ENCODE data around the gene GCGR. TPM values are rescaled to one million over a fixed set of nuclear protein-coding genes. Genes with fewer than 3 reads are reported as not detected.

Gene GCGR
- total RNA-seq, 1 experiment from 2014 or later, result 1.4 TPM

GRCh38 chr17:81822996-81823819 lies 19.3 kb downstream of the GCGR start (continued):
- no peak for TF ChIP-seq FOXP4 (CRISPR knock-in tag; IDR thresholded peaks at IDR 0.05)
- TF ChIP-seq PRRX2 (CRISPR knock-in tag; IDR thresholded peaks at IDR 0.05), result no peak
- TF ChIP-seq CREB1 (CRISPR knock-in tag; IDR thresholded peaks at IDR 0.05), result no peak
- no peak for TF ChIP-seq MAX (CRISPR knock-in tag; IDR thresholded peaks at IDR 0.05)
- TF ChIP-seq CBFB (CRISPR knock-in tag; IDR thresholded peaks at IDR 0.05; ENCODE audit: low read depth), result no peak
- TF ChIP-seq HMGXB4 (CRISPR knock-in tag; IDR thresholded peaks at IDR 0.05), result no peak
- no peak for TF ChIP-seq AR (CRISPR knock-in tag; IDR thresholded peaks at IDR 0.05)
- TF ChIP-seq GRHL2 (CRISPR knock-in tag; IDR thresholded peaks at IDR 0.05; ENCODE audit: insufficient replicate concordance, severe bottlenecking), result no peak
- no peak for TF ChIP-seq E2F5 (CRISPR knock-in tag; IDR thresholded peaks at IDR 0.05)
- no peak for TF ChIP-seq ZNF396 (CRISPR knock-in tag; IDR thresholded peaks at IDR 0.05; ENCODE audit: borderline replicate concordance)
- TF ChIP-seq ZNF263 (CRISPR knock-in tag; IDR thresholded peaks at IDR 0.05; ENCODE audit: low read depth), result no peak

GRCh38 chr17:81823820-81824550 lies 20.0 kb downstream of the GCGR start:
- TF ChIP-seq ZMAT4 (CRISPR knock-in tag; IDR thresholded peaks at IDR 0.05), result no peak
- TF ChIP-seq CREM (CRISPR knock-in tag; IDR thresholded peaks at IDR 0.05), result no peak
- TF ChIP-seq NR2C2 (CRISPR knock-in tag; IDR thresholded peaks at IDR 0.05), result no peak
- TF ChIP-seq ATF2 (CRISPR knock-in tag; IDR thresholded peaks at IDR 0.05; ENCODE audit: borderline replicate concordance, low read depth), result no peak
- no peak for TF ChIP-seq ATF6 (CRISPR knock-in tag; IDR thresholded peaks at IDR 0.05)
- no peak for TF ChIP-seq JAZF1 (CRISPR knock-in tag; IDR thresholded peaks at IDR 0.05)
- TF ChIP-seq SMAD3 (CRISPR knock-in tag; IDR thresholded peaks at IDR 0.05; ENCODE audit: borderline replicate concordance), result no peak
- H3K4me1 Mint-ChIP-seq, result peaks cover 9% of the 10 kb centered on the region
- no peaks in the 10 kb centered on the region for H3K9me3 Mint-ChIP-seq
- H3K4me3 Mint-ChIP-seq, result no peak overlapping the region
- H3K27ac Mint-ChIP-seq, result no peak overlapping the region
- DNase-seq (ENCODE audit: low spot score) (no peak), ATAC-seq (no peak)
- H3K36me3 Mint-ChIP-seq, result no peaks in the 10 kb centered on the region
- no peaks in the 10 kb centered on the region for H3K27me3 Mint-ChIP-seq (ENCODE audit: low read depth)
- ChIA-PET POLR2A (no interaction called here), CTCF (interaction anchor here (2.2 kb wide), 1 partner anchor 16 kb away, joined by 7 read pairs; no protein-coding TSS in a partner anchor)

All from WTC11 (cell line).